Neural progenitor cell (in vitro differentiated cells): ENCODE results near the gene IFRD1.

ENCODE experiments used
- CTCF ChIP-seq: fragments of 200-600 bp; sonication (generic); IDR thresholded peaks from 2 replicates; pipeline ENCODE4 v1.5.1; 2017; ENCODE audit warnings: antibody characterized with exemption, mild to moderate bottlenecking
- EZH2 ChIP-seq: fragments of 200-600 bp; sonication (generic); IDR thresholded peaks from 2 replicates; pipeline ENCODE4 v1.6.1; 2017; ENCODE audit warnings: antibody characterized with exemption, mild to moderate bottlenecking, moderate library complexity
- EZH2phosphoT487 ChIP-seq: fragments of 200-600 bp; sonication (generic); IDR thresholded peaks from 2 replicates; pipeline ENCODE4 v1.6.1; 2017; ENCODE audit warnings: antibody characterized with exemption

DNA sequence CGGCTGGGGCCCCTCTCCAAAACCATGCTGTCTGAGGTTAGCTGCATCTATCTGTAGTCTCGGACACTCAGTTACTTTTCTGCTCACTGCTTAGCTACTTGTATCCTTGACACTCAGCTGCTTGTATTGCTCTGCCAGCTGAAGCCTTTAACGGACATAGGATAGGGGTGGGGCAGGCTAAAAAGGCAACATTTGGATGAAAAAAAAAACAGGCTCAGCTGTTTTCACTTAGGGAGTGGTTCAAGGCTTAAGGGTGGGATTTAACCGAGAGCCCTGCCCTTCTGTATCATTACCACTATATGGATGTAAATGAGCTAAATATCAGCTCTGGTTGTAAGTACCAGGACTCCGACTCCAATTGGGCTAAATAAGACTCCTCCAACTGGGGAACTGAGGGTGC, 59.1 kb downstream of the IFRD1 start:
- TF ChIP-seq CTCF (no peak), EZH2 (no peak), EZH2phosphoT487 (no peak)
